HG03558 (cell line): ENCODE measurements around the gene OGT.

Experiments used
- ATAC-seq: cut with Tn5 transposase; IDR thresholded peaks from one replicate; pipeline ENCODE4 v1.9.1; 2021; ENCODE audit warnings: moderate number of reproducible peaks; ENCODE audit not compliant: unreplicated experiment; ENCODE audit errors: extremely low read depth

The OGT gene

DNA sequence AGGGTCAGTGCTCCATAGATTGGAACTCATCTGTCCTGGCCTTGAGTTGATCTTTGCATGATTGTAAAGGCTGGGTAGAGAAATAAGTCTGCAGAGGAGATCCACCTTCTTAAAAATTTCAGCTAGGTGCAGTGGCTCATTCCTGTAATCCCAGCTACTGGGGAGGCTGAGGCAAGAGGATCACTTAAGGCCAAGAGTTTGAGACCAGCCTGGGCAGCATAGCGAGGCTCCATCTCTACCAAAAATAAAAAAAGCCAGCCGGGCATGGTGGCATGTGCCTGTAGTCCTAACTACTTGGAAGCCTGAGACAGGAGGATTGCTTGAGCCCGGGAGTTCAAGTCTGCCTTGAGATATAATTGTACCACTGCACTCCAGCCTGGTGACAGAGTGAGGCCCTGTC is 85.9 kb downstream of the OGT start:
- no peak for ATAC-seq

GRCh38 chrX:71619193-71619592 is 86.3 kb downstream of the OGT start:
- no peak for ATAC-seq

- no peak for ATAC-seq
Observed at GRCh38 chrX:71619986-71620385, 87.1 kb downstream of the OGT start.

- no peak for ATAC-seq
Observed at GRCh38 chrX:71621603-71622002, 88.7 kb downstream of the OGT start.

GRCh38 chrX:71622032-71622575 is 89.2 kb downstream of the OGT start:
- ATAC-seq = no peak

- ATAC-seq = no peak
Observed at GRCh38 chrX:71622576-71623450, 89.9 kb downstream of the OGT start.

- no peak for ATAC-seq
Observed at GRCh38 chrX:71623714-71624113, 90.8 kb downstream of the OGT start.

DNA sequence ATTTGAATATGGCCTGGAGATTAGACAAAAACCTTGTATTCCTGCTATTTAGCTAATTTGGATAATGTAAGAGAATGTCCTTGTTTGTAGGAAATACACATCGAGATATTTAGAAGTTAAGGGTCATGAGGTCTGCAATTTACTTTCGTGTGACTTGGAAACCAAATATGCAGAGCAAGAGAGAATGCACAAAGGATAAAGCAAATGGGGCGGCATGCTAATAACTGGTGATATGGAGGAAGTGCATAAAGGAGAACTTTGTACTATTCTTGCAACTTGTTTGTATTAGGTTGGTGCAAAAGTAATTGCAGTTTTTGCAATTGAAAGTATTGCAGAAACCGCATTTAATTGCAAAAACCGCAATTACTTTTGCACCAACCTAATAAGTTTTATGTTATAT is 92.6 kb downstream of the OGT start:
- no peak for ATAC-seq
